ENCODE results near the gene RND1.

DNA sequence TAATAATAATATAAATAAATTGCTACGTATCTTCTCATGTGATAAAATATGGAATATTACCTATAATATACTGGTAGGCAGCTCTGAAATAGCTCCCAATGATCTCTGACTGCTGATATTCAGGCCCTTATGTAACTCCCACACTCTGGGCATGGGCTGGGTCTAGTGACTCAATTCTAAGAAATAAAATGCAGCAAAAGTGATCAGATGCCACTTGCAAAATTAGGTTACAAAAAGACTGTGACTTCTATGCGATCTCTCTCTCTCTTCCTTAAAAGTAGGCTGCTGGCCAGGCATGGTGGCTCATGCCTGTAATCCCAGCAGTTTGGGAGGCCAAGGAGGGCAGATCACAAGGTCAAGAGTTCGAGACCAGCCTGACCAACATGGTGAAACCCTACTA lies 57.7 kb downstream of the RND1 start:
- TF ChIP-seq, protein P1, sequence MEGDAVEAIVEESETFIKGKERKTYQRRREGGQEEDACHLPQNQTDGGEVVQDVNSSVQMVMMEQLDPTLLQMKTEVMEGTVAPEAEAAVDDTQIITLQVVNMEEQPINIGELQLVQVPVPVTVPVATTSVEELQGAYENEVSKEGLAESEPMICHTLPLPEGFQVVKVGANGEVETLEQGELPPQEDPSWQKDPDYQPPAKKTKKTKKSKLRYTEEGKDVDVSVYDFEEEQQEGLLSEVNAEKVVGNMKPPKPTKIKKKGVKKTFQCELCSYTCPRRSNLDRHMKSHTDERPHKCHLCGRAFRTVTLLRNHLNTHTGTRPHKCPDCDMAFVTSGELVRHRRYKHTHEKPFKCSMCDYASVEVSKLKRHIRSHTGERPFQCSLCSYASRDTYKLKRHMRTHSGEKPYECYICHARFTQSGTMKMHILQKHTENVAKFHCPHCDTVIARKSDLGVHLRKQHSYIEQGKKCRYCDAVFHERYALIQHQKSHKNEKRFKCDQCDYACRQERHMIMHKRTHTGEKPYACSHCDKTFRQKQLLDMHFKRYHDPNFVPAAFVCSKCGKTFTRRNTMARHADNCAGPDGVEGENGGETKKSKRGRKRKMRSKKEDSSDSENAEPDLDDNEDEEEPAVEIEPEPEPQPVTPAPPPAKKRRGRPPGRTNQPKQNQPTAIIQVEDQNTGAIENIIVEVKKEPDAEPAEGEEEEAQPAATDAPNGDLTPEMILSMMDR (IDR thresholded peaks at IDR 0.05): no peak
- TF ChIP-seq POLR2AphosphoS5 (IDR thresholded peaks at IDR 0.05): no peak
- no peak for TF ChIP-seq POLR2A (IDR thresholded peaks at IDR 0.05)

Data from breast epithelium (tissue), 3 donors.